ENCODE measurements around the gene KCNQ1OT1. TPM values are rescaled to one million over a fixed set of nuclear protein-coding genes. Genes with fewer than 3 reads are reported as not detected.

The KCNQ1OT1 gene
- total and polyA plus RNA-seq, 9 of the 15 experiments (the other 6 are each of a cell fraction or from before 2014, with no cell fraction given) = 0.04 to 2.3 (median 0.74) TPM

DNA sequence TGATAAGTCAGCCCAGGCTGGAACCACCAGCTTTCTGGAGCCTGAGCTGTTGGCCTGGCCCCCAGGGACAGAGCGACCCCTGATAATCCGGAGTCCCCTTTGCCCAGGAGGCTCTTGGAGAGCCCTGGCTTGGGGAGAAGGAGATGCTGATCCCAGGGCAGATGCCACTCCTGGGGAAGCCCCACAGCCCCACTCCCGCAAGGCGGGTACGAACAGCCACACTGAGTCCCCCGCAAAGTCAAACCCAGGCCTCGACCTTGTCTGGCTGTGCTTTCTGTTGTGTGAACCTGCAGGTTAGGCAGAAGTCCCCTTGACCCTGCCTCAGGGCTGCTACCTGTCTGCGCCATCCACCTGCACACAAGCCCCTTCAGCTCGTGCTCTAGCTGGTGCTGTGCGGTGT, 108.0 kb downstream of the KCNQ1OT1 start (continued):
- TF ChIP-seq, protein P1, sequence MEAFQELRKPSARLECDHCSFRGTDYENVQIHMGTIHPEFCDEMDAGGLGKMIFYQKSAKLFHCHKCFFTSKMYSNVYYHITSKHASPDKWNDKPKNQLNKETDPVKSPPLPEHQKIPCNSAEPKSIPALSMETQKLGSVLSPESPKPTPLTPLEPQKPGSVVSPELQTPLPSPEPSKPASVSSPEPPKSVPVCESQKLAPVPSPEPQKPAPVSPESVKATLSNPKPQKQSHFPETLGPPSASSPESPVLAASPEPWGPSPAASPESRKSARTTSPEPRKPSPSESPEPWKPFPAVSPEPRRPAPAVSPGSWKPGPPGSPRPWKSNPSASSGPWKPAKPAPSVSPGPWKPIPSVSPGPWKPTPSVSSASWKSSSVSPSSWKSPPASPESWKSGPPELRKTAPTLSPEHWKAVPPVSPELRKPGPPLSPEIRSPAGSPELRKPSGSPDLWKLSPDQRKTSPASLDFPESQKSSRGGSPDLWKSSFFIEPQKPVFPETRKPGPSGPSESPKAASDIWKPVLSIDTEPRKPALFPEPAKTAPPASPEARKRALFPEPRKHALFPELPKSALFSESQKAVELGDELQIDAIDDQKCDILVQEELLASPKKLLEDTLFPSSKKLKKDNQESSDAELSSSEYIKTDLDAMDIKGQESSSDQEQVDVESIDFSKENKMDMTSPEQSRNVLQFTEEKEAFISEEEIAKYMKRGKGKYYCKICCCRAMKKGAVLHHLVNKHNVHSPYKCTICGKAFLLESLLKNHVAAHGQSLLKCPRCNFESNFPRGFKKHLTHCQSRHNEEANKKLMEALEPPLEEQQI (IDR thresholded peaks at IDR 0.05) = no peak

DNA sequence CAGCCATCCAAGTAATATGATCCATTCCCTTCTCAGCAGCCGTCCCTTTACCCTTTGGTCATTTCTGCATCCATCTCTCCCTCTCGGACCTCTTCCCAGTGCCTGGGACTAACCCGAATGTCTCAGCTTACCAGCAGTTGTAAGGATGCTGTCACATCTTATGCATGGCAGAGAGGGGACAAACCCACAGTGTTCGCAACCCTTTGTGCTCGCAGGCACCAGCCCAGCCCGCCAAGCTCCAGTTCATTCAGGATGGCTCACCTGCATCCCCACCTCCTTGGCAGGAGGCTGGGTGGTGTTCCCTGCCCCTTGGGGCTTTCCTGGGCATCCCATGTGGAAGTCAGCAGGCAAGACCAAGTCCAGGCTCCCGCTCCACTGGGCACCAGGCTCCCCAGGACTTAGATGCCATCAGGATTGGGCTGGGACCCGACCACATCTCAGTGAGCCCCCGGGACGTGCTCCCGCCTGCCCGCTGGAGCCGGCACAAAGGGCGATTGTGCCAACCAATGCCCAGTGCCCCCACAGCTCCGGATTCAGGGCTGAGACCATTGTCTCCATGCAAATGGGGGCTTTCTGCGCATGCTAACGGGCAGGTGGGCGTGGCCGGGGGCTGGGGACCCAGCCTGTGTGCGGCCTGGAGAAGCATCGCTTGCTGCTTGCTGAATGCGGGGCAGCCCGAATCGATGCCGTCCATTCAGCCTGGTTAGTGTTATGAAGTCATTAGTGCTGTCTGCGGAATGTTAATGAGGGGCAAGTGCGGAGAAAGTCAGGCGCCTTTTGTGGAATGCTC, 108.6 kb downstream of the KCNQ1OT1 start:
- Histone ChIP-seq H2AFZ (ENCODE audit: low read depth, low read length) (no peak overlapping the region), H3K9me1 (ENCODE audit: control insufficient read depth, insufficient read depth, low read length) (no peaks in the 10 kb centered on the region), H3K4me3 (no peak overlapping the region), H3K4me1 (replicated peaks in 1 of 2; ENCODE audit: control insufficient read depth in 2 of 2, insufficient read depth in 2 of 2, low read length in 2 of 2) (peaks cover 0 to 21% of the 10 kb centered on the region in 2 experiments; a peak in 1 of 5 replicates), H4K20me1 (replicated peaks; ENCODE audit: control insufficient read depth, insufficient read depth, low read length) (peaks cover 8% of the 10 kb centered on the region; the same call in 1 of the 2 replicates), H3K9ac (ENCODE audit: insufficient read depth in 1 of 2, low read depth in 2 of 2, low read length in 2 of 2) (no peak overlapping the region), H3K4me2 (ENCODE audit: insufficient read depth, low read length) (no peak overlapping the region), H3K79me2 (ENCODE audit: control insufficient read depth, insufficient read depth, low read length) (no peaks in the 10 kb centered on the region), H3K36me3 (ENCODE audit: control insufficient read depth, insufficient read depth, low read length) (no peaks in the 10 kb centered on the region), H3K27me3 (ENCODE audit: control insufficient read depth in 2 of 2, insufficient read depth in 2 of 2, low read length in 2 of 2) (peaks cover 12 to 66% of the 10 kb centered on the region in 2 experiments), H3K27ac (ENCODE audit: extremely low read depth, low read depth, low read length) (no peak overlapping the region), H3K9me3 (replicated peaks; ENCODE audit: control insufficient read depth, insufficient read depth, low read depth, low read length) (no peaks in the 10 kb centered on the region)
- TF ChIP-seq NRF1 (conservative IDR thresholded peaks at IDR 0.05 in 1 of 2, IDR thresholded peaks at IDR 0.05 in 1 of 2) (peak; percentile 19 to 41; a peak in 2 of 4 replicates), ZNF589 (CRISPR knock-in tag; IDR thresholded peaks at IDR 0.05; ENCODE audit: low read depth) (no peak), ZFPM2 (CRISPR knock-in tag; IDR thresholded peaks at IDR 0.05) (no peak)
- ATAC-seq = no peak
- peak in 2 of 4 experiments; percentile 4 to 8 for DNase-seq (ENCODE audit: extremely low read depth in 1 of 4, low spot score in 3 of 4)
- POLR2A ChIA-PET = no interaction called here
- in situ Hi-C loops (cut with MboI) = no loop called here
- no TSS peak for BruUV-seq (replicated peaks)
- CTCF ChIA-PET (ENCODE audit: low intra/inter-chr PET ratio) = no interaction called here
- intact Hi-C loops (cut with micrococcal nuclease) = no loop called here
- WGBS (ENCODE audit: insufficient coverage, low coverage, missing lambda C conversion rate) = 5% methylated on average over 26 of the region's 28 CpGs
- FAIRE-seq = no peak
